Measurements from ENCODE around the gene E2F3.
"Not testable (repeated sequence)": the region's sequence is repeated elsewhere in the genome, so short reads cannot be mapped to it uniquely, and the experiment has no call there.

The E2F3 gene

DNA sequence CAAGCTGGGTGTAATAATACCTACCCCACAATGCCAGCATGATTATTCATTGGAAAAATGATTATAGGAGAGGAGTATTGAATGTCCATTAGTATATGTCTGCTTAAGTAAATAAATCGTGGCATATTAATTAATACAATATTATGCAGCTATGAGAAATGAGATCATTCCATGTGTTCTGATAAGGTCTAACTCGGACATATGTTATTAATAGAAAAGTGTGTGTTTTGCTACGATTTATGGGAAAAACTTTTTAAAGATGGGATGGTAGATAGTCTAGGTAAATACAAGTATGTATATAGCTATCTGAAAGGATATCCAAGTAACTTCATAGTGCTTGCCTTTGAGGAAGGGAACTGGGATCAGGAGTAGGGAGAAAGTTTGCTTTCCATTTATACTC is 71.1 kb downstream of the E2F3 start:
- no peak for DNase-seq

DNA sequence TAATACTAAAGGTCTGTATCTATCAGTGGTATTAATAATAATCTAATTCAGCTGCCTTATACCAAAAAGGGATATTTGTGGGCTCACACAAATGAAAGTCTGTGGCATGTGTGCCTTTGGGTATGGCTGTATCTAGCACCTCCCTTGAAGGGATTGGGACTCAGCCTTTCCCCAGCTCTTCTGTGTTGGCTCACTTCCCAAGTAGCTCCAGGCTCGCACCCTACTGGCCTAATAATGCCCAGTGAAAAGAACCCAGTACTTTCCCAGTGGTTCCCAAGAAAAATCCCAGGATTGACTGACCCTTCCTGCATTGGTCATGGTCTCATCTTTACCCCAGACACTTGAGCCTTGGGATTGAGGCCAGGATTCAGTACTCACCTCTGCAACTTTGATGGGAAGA is 71.8 kb downstream of the E2F3 start:
- DNase-seq: no peak

DNA sequence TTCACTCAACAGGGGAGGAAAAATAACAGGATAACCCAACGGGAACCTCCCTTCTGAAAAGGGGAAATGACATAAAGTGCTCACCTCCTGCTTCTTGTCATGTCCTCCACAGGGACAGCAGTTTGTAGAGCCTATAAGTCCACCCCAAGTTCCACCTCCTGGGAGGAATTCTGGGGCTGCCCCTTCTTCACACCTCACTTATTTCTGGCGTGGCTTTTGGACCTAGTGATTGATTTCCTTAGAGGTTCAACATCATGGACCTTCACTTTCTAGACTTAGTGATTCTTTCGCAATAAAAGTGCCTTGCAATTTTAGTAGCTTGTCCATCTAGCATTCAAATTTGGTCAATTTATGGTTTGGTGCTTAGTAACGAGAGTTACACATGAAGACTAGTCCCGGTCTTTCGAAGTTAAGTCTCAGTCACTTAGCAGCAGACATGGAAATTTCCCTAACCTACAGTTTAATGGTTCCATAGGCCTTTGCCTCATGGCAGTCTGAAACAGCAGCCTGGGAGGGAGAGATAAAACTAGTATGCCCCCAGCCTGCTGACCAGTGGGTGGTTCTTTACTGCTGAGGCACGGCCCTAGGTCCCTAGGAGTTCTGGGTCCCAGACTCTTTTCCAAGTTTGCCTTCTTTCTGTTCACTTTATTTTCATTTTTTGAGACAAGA is 73.3 kb downstream of the E2F3 start:
- no peak for DNase-seq

DNA sequence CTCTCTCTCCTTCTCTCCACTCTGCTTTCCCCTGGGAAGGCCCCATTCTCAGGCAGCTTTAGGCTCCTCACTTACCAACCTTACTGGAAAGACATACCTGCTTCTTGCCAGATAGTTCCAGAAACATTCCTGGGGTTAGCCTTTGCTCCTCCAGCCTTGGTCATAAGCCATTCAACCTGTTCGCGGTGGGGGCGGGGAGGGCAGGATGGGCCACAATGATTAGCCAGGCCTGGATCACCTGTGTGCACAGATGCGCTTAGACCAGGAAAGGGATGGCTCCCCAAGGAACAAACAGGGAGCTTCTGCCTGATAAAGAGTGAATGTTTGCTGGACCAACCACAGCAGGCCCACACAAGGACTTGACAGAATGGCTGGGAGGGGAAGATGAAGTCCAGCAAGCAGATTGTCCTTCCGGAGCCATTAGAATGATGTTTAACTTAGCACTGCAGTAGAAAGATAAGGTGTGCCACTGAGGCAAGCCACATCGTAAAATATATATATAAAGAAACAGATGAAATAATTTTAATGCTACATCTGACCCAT is 74.9 kb downstream of the E2F3 start:
- no peak for DNase-seq

DNA sequence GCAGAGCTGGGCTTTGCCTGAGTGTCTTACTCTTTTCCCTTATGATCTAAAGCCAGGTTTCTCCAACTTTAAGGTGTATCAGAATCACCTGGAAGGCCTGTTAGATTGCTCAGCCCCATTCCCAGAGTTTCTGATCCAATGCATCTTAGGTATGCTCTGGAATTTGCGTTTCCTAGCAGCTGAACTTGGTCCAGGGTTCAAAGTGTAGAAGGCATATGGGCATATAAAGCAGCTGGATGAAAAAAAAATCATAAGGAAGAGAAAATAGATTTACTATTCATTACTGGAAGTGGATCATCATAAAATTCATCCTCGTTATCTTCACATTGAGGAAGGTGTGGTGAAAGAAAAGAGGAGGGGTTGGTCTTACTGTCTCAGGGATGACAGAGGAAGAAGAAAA is 75.8 kb downstream of the E2F3 start:
- DNase-seq: no peak

DNA sequence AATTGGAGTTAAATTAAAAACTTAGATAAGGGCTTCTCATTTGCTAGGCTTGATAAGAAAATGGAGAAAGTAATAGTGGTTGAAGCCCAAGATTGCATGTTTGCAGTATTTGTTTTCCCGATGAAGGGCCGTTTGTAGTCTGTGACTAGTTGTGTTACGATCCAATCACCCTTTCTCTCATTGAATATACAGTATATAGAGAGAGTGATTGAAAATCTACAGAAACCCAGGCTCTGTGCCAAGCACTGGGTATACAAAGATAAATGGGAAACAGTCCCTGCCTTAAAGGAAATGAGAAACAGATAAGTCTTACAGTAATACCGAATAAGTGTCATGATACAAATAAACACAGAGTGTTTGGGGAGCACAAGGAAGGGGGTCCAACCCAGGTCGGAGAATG is 77.4 kb downstream of the E2F3 start:
- no peak for DNase-seq

DNA sequence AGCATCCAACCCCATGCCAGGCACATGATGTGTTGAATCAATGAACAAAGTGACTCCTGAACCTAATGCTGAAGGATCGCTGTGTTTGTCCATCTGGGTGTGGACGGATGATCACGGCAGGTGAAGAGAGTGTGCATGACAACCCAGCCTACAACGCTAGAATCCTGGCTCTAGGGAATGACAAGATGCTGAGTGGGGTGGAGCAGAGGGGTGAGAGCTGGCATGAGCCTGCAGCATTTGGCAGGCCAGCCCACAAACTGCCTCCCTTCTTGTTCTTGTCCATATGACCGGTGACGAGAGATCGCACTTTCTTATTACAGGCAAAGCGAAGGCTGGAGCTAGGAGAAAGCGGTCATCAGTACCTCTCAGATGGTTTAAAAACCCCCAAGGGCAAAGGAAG is 77.8 kb downstream of the E2F3 start:
- no peak for DNase-seq

DNA sequence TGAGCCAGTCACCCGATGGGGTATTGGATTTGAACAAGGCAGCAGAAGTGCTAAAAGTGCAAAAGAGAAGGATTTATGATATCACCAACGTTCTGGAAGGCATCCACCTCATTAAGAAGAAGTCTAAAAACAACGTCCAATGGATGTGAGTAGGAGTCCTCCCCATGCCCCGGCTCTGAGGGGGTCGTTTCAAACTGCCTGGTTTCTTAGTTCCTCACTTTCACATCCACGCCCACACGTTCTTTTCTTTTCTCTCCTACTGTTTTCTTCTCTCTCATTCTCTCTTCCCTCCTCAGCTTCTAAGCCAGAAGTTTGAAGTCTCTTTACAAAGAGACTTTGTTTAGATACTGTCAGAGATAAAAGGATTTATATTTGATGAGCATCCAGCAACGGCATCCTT is 79.6 kb downstream of the E2F3 start:
- no peak for DNase-seq

DNA sequence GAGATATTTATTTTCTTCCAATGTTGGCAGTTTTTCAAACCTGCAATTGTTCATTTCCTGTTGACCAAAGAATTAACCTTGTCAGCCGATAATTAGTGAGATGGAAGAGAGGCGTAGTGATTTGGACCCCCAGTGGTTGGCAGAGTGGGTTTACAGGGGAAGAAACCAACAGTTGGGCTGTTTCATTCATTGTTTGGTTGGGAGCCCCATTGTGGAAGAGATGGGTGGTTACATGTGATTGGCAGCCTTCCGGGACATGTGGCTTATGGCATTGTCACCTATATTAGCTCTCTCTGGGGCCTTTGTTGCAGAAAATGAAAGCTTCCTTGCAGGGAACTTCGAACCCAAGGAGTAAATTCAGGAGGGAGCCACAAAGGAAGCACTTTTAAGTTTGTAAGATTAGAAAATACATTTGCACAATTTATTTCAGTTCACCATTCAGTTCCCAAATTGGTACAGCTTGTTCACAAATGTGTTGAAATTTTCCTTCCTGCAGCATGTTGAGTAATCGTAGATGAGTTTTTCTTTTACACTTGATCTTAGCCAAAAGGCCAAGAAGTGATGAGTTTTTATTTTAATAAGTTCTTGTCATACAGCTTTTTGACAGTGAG is 82.3 kb downstream of the E2F3 start:
- no peak for DNase-seq

DNA sequence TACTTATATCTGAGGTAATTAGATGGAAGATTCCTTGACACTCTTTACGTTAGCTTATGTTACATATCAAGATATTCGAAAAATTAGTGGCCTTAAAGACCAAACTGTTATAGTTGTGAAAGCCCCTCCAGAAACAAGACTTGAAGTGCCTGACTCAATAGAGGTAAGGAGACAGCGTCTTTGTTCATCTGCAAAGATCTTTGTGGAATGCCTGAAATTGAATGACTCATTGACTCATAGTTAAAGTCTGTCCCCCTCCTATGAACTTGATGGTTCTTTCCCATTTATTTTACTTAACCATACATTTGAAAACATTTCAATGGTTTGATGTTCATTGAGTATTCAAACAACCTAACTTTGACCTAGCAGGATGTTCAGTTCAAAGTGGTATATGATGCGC is 85.0 kb downstream of the E2F3 start:
- no peak for DNase-seq

DNA sequence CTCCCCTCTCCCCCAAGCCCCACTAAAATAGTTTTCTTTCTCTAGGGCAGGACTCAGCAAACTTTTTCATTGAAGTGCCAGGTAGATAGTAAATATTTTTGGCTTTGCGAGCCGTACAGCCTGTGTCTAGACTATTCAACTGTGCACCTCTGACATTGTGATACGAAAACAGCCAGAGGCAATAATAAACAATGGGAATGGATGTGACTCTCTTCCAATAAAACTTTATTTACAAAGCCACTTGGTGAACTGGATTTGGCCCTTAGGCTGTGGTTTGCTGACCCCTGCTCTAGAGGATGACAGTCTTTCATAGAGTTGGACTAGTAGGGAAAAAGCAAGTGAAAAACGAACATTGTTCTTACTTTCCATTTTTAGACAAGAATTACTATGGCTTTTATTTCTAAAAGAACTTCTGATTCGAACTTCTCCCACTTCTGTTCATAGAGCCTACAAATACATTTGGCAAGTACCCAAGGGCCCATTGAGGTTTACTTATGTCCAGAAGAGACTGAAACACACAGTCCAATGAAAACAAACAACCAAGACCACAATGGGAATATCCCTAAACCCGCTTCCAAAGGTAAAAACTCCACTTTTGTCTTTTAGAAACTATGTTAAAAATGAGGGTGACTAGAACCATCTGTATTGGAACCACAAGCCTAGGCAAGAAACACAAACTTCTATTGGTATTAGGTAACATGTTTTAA is 86.1 kb downstream of the E2F3 start:
- DNase-seq: no peak

DNA sequence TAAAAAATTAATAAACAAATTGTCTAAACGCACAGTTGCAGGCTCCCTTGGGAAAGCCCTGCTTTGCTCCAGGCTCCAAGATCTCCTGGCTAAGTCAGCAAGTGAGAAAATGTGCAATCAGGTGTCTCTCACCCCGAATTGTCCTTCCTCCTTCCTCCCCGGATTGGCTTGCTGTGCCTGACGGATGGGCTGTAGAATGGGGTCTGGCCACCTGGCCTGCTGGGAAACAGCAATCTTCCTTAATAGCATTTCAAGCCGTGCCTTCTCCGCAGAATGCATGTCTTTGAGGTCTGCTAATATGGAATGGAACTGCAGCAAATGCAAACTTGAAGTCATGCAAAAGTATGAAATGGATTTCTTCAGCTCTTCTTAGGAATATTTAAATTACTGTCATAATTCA is 88.9 kb downstream of the E2F3 start:
- no peak for DNase-seq

DNA sequence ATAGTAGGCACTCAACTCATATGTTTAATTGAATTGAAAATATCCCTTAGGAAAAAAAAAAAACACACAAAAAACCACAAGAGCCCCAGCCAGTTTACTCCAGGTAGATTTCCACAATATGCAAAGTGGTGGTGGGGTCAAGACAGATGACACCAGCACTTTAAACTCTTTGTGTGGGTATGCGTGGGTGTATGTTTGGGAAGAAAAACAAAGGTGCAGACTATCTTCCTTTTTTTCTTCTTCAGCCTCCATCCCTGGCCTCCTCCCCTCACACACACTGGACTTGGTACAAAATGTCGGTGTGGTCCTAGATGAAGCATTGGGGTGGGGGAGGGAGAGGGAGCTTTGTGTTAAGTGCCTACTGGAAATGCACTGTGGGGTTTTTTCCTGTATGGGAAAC is 90.4 kb downstream of the E2F3 start:
- DNase-seq: no peak

DNA sequence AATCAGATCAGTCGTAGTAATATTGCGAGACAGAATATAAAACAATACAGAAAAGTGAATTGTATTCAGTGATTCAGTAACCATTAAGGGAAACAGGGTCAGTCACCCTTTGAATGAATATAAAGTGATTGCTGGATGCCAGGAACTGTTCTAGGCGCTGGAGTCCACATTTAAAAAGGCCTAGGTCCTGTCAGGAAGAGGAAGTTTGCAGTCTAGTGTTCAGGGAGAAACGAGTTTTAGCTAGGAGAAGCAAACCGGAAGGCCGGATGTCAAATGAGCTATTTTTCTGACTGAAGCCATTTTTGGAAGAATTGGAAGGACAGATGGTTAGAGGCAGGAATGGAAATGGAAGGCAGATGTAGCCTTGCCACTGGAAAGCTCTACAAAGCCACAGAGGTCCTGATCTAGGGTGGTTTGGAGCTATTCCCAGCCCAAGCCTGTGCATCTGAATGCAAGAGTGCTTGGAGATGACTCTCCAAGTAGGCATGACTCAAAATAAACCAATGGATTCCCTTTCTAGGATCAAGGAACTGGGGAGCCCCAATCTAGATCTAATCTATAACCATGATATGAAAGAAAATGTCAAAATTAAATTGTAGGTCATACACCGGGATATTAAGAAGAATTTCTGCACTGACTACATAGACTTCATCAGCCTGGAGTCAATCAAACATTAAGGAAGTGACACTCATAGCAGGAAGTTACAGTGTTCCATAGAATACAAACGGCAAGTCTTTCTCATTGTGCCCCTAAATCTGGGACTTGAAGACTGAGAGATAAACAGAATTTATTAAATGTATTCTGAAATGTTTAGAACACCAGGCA is 95.7 kb downstream of the E2F3 start:
- DNase-seq: no peak

DNA sequence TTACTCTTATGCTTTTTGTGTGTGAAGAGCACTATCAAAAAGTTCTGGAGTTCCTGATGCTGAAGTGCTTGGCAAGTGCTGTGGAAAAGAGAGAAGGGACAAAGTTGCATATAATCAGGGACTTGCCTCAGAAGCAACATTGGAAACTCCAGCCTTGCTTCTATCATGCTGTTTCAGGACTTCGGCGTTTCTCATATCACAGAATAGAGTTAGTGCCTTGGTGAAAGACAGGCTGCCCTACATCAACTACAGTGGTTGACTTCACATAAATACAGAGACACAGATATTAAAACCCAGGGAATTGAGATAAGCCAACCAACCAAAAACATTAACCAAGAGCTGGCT is 96.3 kb downstream of the E2F3 start:
- no peak for DNase-seq

DNA sequence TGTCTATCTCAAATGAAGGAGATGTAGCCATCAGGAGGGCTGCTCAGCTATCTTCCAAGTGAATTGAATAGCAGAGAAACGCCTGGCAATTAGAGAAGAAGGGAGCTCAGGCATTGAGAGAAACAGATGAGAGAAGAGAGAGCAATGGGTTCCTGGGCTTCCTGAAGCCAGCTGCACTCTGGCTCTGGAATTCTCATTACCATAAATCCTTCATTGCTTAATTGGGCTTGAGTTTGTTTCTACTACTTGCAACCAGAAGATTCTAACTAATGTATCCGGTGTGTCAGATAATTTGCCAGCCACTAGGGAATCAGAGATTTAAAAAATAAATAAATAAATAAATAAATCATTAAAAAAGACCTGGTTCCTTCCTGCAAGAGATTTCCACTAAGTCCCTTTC is 107.5 kb downstream of the E2F3 start:
- DNase-seq: no peak

DNA sequence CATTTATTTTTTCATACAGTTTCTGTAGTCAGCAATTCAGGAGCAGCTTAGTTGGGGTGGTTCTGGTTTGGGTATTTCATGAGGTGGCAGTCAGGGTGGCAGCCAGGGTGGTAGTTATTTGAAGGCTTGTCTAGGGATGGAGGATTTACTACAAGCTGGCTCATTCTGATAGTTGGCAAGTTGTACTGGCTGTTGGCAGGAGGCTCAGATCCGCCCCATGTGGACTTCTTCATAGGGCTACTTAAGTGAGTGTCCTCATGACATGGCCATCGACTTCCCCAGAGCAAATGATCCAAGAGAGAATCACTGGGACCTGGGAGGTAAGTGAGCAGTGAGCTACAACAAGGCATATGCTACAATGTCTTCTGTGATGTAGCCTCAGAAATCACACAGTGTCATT is 110.2 kb downstream of the E2F3 start:
- DNase-seq: no peak

DNA sequence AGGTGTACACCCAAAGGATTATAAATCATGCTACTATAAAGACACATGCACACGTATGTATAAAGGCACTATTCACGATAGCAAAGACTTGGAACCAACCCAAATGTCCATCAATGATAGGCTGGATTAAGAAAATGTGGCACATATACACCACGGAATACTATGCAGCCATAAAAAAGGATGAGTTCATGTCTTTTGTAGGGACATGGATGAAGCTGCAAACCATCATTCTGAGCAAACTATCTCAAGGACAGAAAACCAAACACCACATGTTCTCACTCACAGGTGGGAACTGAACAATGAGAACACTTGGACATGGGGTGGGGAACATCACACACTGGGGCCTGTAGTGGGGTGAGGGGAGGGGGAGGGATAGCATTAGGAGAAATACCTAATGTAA is 123.5 kb downstream of the E2F3 start:
- DNase-seq: not testable (repeated sequence)

DNA sequence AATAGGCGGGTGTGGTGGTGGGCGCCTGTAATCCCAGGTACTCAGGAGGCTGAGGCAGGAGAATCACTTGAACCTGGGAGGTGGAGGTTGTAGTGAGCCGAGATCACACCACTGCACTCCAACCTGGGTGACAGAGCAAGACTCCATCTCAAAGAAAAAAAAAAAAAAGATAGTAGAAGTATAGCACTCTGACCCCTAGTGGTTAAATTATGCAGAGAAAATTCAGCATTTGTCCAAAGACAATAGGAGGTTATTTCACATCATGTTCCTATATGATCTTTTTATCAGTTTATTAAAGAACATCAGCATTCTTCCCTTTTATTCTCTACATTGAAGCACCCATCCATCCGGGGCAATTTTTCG is 127.4 kb downstream of the E2F3 start:
- peak; percentile 90 for DNase-seq

DNA sequence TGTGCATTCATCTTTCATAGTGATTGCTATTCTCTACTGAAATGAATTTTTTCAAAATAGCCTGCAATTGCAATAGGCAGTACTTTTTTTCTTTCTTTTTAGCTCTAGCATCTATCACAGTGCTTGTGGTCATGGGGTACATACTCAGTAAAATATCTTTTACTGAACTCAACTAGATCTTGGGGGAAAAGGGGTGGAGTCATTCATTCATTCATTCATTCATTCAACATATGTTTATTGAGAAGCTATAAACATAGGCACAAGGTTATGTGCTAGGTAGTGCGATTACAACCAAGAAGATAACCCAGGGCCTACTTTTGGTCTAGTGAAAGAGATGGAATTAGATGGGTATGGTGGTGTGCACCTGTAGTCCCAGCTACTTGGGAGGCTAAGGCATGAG is 131.2 kb downstream of the E2F3 start:
- no peak for DNase-seq

DNA sequence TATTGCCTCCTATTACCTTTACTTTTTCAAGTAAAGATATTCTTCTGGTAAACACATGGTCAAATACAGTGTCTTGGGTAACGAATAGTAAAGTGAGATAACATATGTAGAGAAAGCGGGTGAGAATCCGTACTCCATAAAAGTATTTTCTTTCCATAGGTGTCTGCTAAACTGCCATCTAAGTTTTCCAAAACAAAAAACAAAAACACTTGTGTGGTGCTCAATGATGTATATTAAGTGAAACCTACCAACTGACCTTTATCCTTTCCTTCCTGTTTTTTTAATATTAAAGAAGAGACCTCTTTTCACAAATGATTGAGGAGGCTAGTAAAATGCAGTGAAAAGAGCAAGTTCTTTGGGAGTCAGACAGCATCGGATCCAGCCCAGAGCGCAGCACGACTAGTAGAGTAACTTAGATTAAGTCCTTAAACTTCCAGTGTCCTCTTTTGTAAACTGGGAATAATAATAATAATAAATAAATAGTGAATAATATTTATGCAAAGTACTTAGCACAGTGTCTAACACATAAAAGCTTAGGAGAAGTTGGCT is 132.1 kb downstream of the E2F3 start:
- DNase-seq: no peak

DNA sequence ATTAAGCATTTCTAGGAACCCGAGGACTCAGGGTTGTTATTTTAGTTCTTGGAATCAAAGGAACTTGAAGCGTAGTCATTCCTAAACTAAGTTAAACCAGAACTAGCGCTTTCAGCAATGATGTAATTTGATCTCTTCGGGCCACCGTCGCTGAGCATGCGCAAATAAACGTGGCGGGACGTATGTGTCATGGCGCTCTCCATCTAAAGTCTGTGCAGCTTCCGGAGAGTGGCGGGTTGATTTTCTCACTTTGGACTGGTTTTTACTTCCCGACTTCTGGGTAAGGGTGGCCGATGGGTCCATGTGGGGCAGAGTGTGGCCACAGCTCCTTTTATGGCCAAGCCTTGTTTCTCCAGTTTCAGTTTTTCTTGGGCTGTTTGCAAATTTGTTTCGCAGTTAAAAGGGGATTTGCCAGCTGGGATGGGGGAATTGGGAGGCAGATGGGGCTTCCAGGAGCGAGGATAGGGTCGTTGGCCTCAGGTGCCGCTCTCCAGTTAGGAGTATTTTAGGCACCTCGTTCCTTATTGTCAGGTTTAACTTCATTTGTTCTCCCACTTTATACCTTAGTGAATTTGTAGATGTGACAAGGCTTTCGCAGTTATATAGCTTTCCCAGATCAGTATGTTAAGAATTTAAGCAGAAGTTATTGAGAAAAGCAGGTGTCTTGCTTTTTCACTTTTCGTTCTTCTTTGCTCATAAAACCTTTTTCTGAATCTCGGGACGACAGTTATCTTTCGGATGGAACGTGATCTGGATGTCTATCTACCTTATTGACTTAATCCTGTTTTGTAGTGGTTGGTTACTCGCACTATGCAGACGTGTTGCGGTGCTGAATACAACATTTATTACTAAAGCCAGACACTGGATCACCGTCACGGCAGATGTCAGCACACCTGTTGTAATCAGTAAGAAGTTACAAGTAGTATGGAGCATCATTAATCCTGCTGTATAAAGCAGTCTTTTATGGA is 132.9 kb downstream of the E2F3 start, which contains the start of gene CDKAL1:
Gene CDKAL1, plus strand, starts transcription at position 163 of the 968 bp plus-strand sequence. CDS start 11,894 bp downstream, outside the sequence.
- peak; percentile 98 for DNase-seq

Data from OCI-M1 (cell line).